ENCODE measurements around the gene PPP1R36. TPM values are rescaled to one million over a fixed set of nuclear protein-coding genes. Genes with fewer than 3 reads are reported as not detected.

Gene PPP1R36
- total RNA-seq (1 to 10 TPM in 1 of 9 donors, under 1 TPM in 3, not detected in 5; 0.39 to 1.0 (median 0.62) TPM), polyA plus RNA-seq (under 1 TPM; 0.11 to 0.30 TPM)
- long read RNA-seq, donor 1: 0 reads
- long read RNA-seq, donor 2: 0 reads
- long read RNA-seq, donor 3: 0 reads

GRCh38 chr14:64549791-64550620, at the start of gene PPP1R36:
PPP1R36 (plus strand) TSS chr14:64549961; CDS start chr14:64549998, 37 bp downstream.
- WGBS, 4 donors: 8 to 11% (median 9%) methylated on average over 48 to 54 of the region's 54 CpGs
- ATAC-seq (peak in 3 of 4 donors; percentile 83 to 95 (median 95)), DNase-seq (peak in 4 of 5 donors; percentile 27 to 77 (median 46))
- H3K27me3 ChIP-seq: peaks cover 0 to 17% (median 0%) of the 10 kb centered on the region in 9 donors
- TF ChIP-seq, protein P1, sequence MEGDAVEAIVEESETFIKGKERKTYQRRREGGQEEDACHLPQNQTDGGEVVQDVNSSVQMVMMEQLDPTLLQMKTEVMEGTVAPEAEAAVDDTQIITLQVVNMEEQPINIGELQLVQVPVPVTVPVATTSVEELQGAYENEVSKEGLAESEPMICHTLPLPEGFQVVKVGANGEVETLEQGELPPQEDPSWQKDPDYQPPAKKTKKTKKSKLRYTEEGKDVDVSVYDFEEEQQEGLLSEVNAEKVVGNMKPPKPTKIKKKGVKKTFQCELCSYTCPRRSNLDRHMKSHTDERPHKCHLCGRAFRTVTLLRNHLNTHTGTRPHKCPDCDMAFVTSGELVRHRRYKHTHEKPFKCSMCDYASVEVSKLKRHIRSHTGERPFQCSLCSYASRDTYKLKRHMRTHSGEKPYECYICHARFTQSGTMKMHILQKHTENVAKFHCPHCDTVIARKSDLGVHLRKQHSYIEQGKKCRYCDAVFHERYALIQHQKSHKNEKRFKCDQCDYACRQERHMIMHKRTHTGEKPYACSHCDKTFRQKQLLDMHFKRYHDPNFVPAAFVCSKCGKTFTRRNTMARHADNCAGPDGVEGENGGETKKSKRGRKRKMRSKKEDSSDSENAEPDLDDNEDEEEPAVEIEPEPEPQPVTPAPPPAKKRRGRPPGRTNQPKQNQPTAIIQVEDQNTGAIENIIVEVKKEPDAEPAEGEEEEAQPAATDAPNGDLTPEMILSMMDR (IDR thresholded peaks at IDR 0.05): no peak
- no peak for TF ChIP-seq POLR2A (IDR thresholded peaks at IDR 0.05)
- H3K4me1 ChIP-seq: peaks cover 0 to 16% (median 10%) of the 10 kb centered on the region in 12 donors
- H3K27ac ChIP-seq: no peak within 1 kb of the TSS
- H3K36me3 ChIP-seq: no peaks in the 10 kb centered on the region
- H3K4me3 ChIP-seq: peak within 1 kb of the TSS; percentile 12 to 57 (median 46)
- intact Hi-C loops (cut with DNase I): loop anchor here in 1 of 10 donors (10.0 kb wide), 1 partner anchor 215 kb away; no protein-coding TSS in a partner anchor
- H3K9me3 ChIP-seq: no peaks in the 10 kb centered on the region

DNA sequence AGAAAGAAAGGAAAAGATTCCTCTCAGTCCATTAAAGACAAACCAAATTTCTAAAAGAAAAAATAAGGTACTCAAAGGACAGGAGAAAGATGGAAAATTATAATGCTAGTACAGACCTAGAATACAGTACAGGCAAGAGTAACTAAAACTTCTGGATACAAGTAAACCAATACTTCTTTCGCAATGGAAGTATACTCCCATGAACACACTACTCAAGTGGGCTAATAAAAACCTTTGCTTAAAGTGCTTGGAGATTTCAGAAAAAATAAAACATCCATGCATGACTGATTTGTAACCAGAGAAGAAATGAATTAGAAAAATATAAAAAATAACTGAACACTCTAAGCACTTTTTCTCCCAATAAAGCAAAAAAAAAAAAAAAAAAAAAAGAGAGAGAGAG, 49.7 kb upstream of the PPP1R36 start:
- intact Hi-C loops (cut with DNase I): loop anchor here in 1 of 10 donors (10.0 kb wide), 1 partner anchor 155 kb away; no protein-coding TSS in a partner anchor
- Histone ChIP-seq H3K4me1 (peaks cover 8 to 63% (median 30%) of the 10 kb centered on the region in 12 donors), H3K4me3 (no peak overlapping the region), H3K36me3 (peaks cover 0 to 20% (median 1%) of the 10 kb centered on the region in 9 donors), H3K9me3 (no peaks in the 10 kb centered on the region), H3K27me3 (no peaks in the 10 kb centered on the region), H3K27ac (peak overlapping the region in 8 of 12 donors; percentile 4 to 100 (median 34))
- DNase-seq: no peak
- 92 to 96% (median 94%) methylated on average over 1 of the region's 1 CpG for WGBS, 4 donors
- TF ChIP-seq, protein P1 (IDR thresholded peaks at IDR 0.05): no peak
- no peak for TF ChIP-seq POLR2A (IDR thresholded peaks at IDR 0.05)
- no peak for ATAC-seq

- DNase-seq: peak; percentile 34 to 74 (median 47)
- TF ChIP-seq POLR2A (IDR thresholded peaks at IDR 0.05): peak in 1 of 2 donors; percentile 37
- TF ChIP-seq, protein P1 (IDR thresholded peaks at IDR 0.05): peak in 3 of 12 donors; percentile 8 to 25 (median 22)
- H3K27ac ChIP-seq: peak overlapping the region; percentile 43 to 100 (median 98)
- H3K27me3 ChIP-seq: no peaks in the 10 kb centered on the region
- peak; percentile 22 to 39 (median 28) for ATAC-seq
- peaks cover 0 to 15% (median 0%) of the 10 kb centered on the region in 9 donors for H3K36me3 ChIP-seq
- H3K4me3 ChIP-seq: peak overlapping the region in 9 of 12 donors; percentile 70 to 97 (median 90)
- 34 to 45% (median 36%) methylated on average over 8 of the region's 8 CpGs for WGBS, 4 donors
- H3K4me1 ChIP-seq: peaks cover 8 to 71% (median 36%) of the 10 kb centered on the region in 12 donors
- H3K9me3 ChIP-seq: no peaks in the 10 kb centered on the region
- intact Hi-C loops (cut with DNase I): loop anchor here in 1 of 10 donors (10.0 kb wide), 1 partner anchor 157 kb away; no protein-coding TSS in a partner anchor
Measured at GRCh38 chr14:64501411-64502171, 48.2 kb upstream of the PPP1R36 start.

All from heart left ventricle (tissue), 16 donors.